ENCODE measurements around the gene CLDN5.
"Not testable (repeated sequence)": the region's sequence is repeated elsewhere in the genome, so short reads cannot be mapped to it uniquely, and the experiment has no call there.

CLDN5 gene

DNA sequence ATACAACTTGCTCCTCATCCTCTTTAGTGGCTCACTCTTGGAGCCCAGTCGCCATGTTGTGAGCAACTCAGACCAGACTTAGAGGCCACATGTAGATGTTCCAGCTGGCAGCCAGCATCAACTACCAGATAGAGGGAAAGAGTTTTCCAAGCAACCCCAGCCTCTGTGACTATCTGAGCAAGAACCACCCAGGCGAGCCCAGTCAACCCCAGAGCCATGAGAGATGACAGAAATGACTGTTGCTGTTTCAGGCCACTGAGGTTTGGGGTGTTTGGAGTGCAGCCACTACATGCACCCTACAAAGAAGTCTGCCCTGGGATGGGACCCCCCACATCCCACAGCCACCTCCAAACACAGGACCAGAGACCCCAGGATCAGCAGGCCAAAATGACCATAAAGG lies 24.8 kb upstream of the CLDN5 start:
- no peak overlapping the region for H3K27ac ChIP-seq
- DNase-seq (ENCODE audit: low read depth, low spot score) = no peak

DNA sequence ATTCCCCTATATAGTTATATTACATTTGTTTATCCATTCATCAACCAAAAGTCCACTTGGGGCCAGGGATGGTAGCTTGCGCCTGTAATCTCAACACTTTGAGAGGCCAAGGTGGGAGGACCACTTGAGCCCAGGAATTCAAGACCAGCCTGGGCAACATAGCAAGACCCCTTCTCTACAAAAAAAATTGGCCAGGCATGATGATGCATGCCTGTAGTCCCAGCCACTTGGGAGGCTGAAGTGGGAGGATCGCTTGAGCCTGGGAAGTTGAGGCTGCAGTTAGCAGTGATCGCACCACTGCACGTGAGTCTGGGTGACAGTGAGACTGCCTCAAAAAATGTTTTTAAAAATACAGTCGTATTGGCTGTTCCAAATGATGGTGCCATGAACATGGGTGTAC lies 24.2 kb upstream of the CLDN5 start:
- not testable (repeated sequence) for DNase-seq (ENCODE audit: low read depth, low spot score); H3K27ac ChIP-seq

- DNase-seq (ENCODE audit: low read depth, low spot score) = no peak
- H3K27ac ChIP-seq = no peak overlapping the region
These were observed 23.4 kb upstream of the CLDN5 start for GRCh38 chr22:19547620-19548019.

- no peak overlapping the region for H3K27ac ChIP-seq
- no peak for DNase-seq (ENCODE audit: low read depth, low spot score)
These were observed 22.5 kb upstream of the CLDN5 start for GRCh38 chr22:19546680-19547079.

- no peak overlapping the region for H3K27ac ChIP-seq
- DNase-seq (ENCODE audit: low read depth, low spot score) = no peak
These were observed 21.7 kb upstream of the CLDN5 start for GRCh38 chr22:19545935-19546207.

DNA sequence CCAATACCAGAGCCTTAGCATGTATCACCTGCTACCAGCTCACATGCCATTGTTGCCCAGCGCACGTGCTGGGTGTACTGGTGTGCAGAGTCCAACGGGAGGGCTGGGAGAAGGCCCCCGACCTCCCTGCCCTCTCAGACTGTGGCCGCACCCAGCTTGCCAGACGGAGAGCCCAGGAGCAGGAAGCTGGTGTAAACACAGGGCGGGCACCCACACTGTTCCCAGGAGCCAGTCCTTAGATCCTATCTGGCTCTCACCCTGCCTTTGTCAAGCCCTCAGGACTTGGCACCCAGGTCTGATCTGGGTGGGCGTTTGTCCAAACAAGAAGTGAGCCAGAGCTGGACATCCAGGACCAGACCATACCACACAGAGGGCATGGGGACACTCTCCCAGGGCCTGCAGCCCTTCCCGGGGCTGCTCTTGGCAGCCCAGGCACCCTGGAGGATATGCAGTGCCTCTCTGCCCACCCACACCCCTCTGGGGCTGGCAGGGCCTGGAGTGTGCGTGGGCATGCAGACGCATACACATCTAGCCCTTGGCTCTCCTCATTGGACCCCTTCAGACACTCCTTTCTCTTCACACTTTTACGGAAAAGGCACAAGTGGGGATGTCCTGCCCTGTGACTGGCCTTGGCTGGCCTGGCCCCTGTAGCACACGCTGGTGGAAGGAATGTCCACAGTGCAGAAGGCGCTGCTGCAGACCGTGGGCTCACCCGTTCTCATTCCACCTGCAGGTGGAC lies 19.9 kb upstream of the CLDN5 start:
- H3K27ac ChIP-seq = no peak overlapping the region
- DNase-seq (ENCODE audit: low read depth, low spot score) = no peak

DNA sequence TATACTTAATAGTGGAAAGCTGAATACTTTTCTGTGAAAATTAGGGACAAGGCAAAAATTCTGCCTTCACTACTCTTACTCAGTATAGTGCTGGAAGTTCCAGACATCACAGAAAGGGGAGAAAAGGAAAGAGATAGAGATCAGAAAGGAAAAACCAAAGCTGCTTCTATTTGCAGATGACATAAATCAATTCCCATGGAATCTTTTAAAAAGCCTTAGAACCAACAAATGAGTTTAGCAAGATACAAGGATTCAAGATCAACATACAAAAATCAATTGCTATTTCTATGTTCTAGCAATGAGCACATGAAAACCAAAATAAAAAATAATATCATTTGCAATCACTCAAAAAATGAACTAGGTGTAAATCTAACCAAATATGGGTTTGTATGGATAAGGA lies 16.2 kb upstream of the CLDN5 start:
- H3K27ac ChIP-seq = no peak overlapping the region
- DNase-seq (ENCODE audit: low read depth, low spot score) = no peak

DNA sequence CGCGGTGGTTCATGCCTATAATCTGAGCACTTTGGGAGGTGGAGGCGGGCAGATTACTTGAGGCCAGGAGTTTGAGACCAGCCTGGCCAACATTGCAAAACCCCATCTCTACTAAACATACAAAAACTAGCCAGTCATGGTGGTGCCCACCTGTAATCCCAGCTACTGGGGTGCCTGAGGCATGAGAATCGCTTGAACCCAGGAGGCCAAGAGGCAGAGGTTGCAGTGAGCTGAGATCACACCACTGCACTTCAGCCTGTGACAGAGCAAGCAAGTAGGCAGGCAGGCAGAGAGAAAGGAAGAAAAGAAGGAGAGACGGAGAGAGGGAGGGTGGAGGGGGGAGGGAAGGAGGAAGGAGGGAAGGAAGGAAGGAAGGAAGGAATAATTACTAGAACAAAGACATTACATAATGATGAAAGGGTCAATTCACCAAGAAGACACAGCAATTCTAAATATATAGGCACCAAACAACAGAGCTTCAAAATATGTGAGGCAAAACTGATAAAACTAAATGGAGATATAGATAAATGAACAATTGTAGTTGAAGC lies 13.8 kb upstream of the CLDN5 start:
- no peak overlapping the region for H3K27ac ChIP-seq
- no peak for DNase-seq (ENCODE audit: low read depth, low spot score)

- no peak overlapping the region for H3K27ac ChIP-seq
- no peak for DNase-seq (ENCODE audit: low read depth, low spot score)
These were observed 12.4 kb upstream of the CLDN5 start for GRCh38 chr22:19536564-19536963.

GRCh38 chr22:19535001-19535400 lies 10.8 kb upstream of the CLDN5 start:
- DNase-seq (ENCODE audit: low read depth, low spot score) = no peak
- H3K27ac ChIP-seq = no peak overlapping the region

DNA sequence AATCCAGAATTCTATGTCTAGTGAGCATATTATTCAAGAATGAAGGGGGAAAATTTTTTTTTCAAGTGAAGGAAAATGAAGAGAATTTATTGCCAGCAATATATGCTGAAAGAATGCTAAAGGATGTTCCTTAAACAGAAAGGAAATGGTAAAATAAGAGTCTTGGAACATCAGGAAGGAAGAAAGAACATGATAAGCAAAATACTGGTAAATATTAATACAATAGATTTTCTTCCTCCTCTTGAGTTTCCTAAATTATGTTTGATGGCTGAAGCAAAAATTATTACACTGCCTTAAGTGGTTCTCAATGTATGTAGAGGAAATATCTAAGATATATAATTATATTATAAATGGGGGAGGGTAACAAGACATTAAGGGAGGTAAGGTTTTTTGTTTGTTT lies 9.6 kb upstream of the CLDN5 start:
- DNase-seq (ENCODE audit: low read depth, low spot score) = no peak
- H3K27ac ChIP-seq = no peak overlapping the region

DNA sequence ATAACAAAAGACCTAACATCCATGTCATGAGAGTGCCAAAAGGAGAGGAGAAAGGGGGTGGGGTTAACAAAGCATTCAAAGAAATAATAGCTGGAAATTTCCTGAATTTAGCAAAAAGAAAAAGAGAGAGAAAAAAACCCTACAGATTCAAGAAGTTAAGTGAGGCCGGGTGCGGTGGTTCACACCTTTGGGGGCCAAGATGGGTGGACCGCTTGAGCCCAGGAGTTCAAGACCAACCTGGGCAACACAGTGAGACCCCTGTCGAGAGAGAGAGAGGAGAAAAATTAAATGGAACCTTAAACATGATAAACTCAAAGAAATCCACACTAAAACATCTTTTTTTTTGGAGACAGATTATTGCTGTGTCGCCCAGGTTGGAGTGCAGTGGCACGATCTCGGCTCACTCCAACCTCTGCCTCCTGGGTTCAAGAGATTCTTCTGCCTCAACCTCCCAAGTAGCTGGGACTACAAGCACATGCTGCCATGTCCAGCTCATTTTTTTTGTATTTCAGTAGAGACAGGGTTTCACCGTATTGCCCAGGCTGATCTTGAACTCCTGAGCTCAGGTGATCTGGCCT lies 8.9 kb upstream of the CLDN5 start:
- no peak for DNase-seq (ENCODE audit: low read depth, low spot score)
- H3K27ac ChIP-seq = no peak overlapping the region

DNA sequence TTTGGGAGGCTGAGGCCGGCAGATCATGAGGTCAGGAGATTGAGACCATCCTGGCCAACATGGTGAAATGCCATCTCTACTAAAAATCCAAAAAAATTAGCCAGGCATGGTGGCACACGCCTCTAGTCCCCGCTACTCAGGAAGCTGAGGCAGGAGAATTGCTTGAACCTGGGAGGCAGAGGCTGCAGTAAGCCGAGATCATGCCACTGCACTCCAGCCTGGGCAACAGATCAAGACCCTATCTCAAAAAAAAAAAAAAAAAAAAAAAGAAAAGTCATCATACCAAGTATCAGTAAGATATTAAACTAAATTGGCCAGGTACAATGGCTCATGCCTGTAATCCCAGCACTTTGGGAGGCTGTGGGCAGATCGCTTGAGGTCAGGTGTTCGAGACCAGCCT lies 7.1 kb upstream of the CLDN5 start:
- not testable (repeated sequence) for DNase-seq (ENCODE audit: low read depth, low spot score); H3K27ac ChIP-seq

- DNase-seq (ENCODE audit: low read depth, low spot score) = no peak
- H3K27ac ChIP-seq = no peak overlapping the region
These were observed 6.5 kb upstream of the CLDN5 start for GRCh38 chr22:19530751-19531150.

GRCh38 chr22:19529811-19530210 lies 5.6 kb upstream of the CLDN5 start:
- H3K27ac ChIP-seq = no peak overlapping the region
- DNase-seq (ENCODE audit: low read depth, low spot score) = no peak

DNA sequence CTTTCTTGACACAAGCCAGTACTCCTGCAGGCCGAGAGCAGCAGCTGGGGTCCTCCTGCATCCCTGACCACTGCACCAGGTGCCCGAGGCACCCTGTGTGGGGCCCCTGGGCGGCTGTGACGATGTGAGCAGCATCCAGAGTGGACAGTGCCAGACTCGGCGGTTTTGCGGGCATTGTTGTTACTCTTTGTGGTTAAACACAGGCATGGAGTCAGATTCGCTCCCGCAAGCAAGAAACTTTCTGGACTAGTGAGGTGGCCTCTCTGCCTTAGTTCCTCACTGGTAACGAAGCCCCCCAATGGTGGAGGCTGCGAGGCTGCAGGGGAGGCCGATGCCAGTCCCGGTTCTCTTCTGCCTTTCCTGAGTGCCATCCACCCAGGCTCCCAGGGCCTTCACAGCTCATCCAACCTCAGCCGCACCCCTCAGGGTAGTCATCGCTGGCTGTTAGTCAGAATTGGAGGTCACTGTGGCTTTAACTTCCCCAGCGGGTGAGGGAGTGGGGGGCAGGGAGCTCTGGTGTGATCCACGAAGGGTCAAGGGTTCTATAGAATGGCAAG lies 3.7 kb upstream of the CLDN5 start:
- DNase-seq (ENCODE audit: low read depth, low spot score) = no peak
- H3K27ac ChIP-seq = no peak overlapping the region

- H3K27ac ChIP-seq = no peak overlapping the region
- no peak for DNase-seq (ENCODE audit: low read depth, low spot score)
These were observed 3.1 kb upstream of the CLDN5 start for GRCh38 chr22:19527321-19527721.

DNA sequence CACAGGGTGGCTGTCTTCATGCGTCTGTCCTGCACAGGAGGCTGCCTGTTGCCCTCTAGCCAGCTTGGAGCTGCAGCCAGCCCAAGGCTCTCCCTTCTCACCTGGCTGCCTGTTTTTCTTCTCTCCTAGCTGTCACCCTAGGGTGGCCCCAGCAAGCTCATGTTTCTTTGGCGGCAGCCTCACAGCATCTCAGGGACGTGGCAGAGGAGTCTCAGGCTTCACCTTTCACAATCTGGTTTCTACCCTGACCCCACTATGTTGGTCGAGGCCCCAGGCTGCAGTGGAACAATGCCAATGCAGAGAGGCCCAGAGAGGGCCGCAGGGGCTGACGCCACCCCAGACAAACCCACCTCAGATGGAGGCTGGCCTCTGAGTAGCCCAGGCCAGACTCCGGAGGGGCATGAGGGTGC lies 2.5 kb upstream of the CLDN5 start:
- DNase-seq (ENCODE audit: low read depth, low spot score) = no peak
- H3K27ac ChIP-seq = no peak overlapping the region

DNA sequence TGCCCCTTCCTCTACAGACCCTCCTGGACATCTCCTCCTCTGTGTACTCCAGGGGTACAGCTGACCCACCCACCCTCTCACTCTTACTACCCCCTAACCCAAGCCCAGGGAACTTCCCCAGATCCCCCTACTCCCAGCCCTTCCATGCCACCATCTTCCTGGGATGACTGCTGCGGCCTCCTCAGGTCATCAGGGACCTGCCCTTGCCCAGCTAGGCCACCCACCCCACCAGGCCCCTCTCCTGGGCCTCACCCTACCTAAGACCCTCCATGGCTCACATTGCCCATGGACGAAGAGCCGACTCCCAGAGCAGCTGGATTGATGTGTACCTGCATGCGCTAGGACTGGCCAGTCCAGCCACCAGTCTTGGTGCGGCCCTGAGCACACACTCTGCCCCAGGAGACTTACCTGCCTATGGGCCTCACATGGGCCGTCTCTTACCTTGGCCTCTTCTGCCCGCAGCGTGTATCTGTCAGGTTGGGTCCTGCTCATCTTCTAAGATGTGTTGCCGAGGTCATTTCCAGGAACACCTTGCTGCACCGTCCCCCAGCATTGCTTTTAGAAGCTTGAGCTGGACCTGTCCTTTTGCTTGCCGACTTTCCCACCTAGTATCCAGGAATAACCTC lies 2.0 kb upstream of the CLDN5 start:
- no peak for DNase-seq (ENCODE audit: low read depth, low spot score)
- H3K27ac ChIP-seq = no peak overlapping the region

DNA sequence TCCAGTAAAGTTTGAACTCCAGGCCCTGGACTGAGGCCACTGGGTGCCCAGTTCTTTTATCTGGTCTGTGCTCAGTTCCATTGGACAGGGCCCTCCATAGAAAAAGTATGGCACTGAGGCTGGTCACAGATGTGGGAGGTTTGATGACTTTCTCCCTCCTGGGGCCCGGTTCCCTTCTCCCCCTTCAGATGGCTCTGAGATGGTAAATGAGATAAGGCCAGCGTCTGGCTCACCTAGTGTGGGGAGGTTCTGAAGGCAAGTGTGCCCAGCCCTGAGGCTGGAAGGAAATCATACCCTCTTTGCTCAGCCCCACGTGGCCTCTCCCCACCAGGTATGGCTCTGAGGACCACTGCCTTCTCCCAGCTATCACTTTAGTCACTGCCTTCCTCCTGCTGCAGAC lies 1.5 kb upstream of the CLDN5 start:
- DNase-seq (ENCODE audit: low read depth, low spot score) = no peak
- no peak overlapping the region for H3K27ac ChIP-seq

GRCh38 chr22:19525116-19525660 lies 978 bp upstream of the CLDN5 start:
- no peak overlapping the region for H3K27ac ChIP-seq
- no peak for DNase-seq (ENCODE audit: low read depth, low spot score)

Data from epithelial cell of prostate (primary cell).